GM12892 (cell line): ENCODE data around the gene PLK3.

Experiments used
- POLR2AphosphoS5 ChIP-seq: IDR thresholded peaks from 2 replicates; pipeline ENCODE4 v1.6.1; 2011; ENCODE audit warnings: low read depth, low read length, control low read depth
- TAF1 ChIP-seq: IDR thresholded peaks from 2 replicates; pipeline ENCODE4 v1.6.1; 2011; ENCODE audit warnings: low read depth, mild to moderate bottlenecking, control low read depth, low read length, borderline replicate concordance

GRCh38 chr1:44775930-44776729 lies 24.0 kb upstream of the PLK3 start:
- no peak; the same call in 1 of the 2 replicates for TF ChIP-seq TAF1
- TF ChIP-seq POLR2AphosphoS5, result no peak
